H1 (cell line): ENCODE measurements around the gene CCNYL1. TPM values are rescaled to one million over a fixed set of nuclear protein-coding genes. Genes with fewer than 3 reads are reported as not detected.

Experiments
- BRCA1 ChIP-seq: IDR thresholded peaks from 2 replicates; pipeline ENCODE4 v1.6.1; 2012; ENCODE audit warnings: low read depth, low read length, improper control_type of control experiment
- CHD7 ChIP-seq: fragments of 300-600 bp; sonication (generic); IDR thresholded peaks from 2 replicates; pipeline ENCODE4 v1.7.1; 2012; ENCODE audit warnings: low read length, moderate library complexity, mild to moderate bottlenecking, inconsistent platforms; ENCODE audit not compliant: insufficient replicate concordance
- EP300 ChIP-seq, 2 experiments: IDR thresholded peaks; 1 replicate in 1 of 2; 2 replicates in 1 of 2; pipeline ENCODE4 v1.6.1; 2011 to 2012; ENCODE audit warnings: low read depth in 2 of 2, low read length in 2 of 2, mild to moderate bottlenecking in 2 of 2, borderline replicate concordance in 1 of 2, inconsistent platforms in 1 of 2, moderate library complexity in 1 of 2
- GABPA ChIP-seq: IDR thresholded peaks from 2 replicates; pipeline ENCODE4 v1.6.1; 2011; ENCODE audit warnings: mild to moderate bottlenecking, low read length, moderate library complexity, borderline replicate concordance; ENCODE audit not compliant: insufficient read depth
- JUND ChIP-seq: IDR thresholded peaks from 2 replicates; pipeline ENCODE4 v1.6.1; 2011; ENCODE audit warnings: mild to moderate bottlenecking, improper control_type of control experiment, low read length
- KDM5A ChIP-seq: fragments of 200-600 bp; IDR thresholded peaks from 2 replicates; pipeline ENCODE4 v1.7.1; 2012; ENCODE audit warnings: mild to moderate bottlenecking, low read length, inconsistent platforms, mixed read lengths
- TAF7 ChIP-seq: optimal IDR thresholded peaks from 2 replicates; pipeline ENCODE3; 2011; ENCODE audit warnings: low read depth, mild to moderate bottlenecking, inconsistent platforms, low read length, moderate library complexity, borderline replicate concordance
- polyA plus RNA-seq, 7 experiments: library from polyadenylated mRNA; depleted of rRNA in 3 of 7; stranded (reverse) in 5 of 7; unstranded in 2 of 7; fragments of >200 nt in 5 of 7; fragments of 200-250 nt in 2 of 7; gene quantifications; 1 replicate in 5 of 7; 2 replicates in 1 of 7; 4 replicates in 1 of 7; pipeline versions ENCODE4 v1.2.1 to v1.2.3, GENCODE V29; 2011 to 2013; ENCODE audit warnings: missing spikeins in 2 of 7, mixed read lengths in 2 of 7
- total RNA-seq: library from RNA; stranded (reverse); fragmentation: NEBNext Ultra II Directional; extraction: Animal tissue kit (Norgen Biotek cat#: 25700); gene quantifications from 2 replicates; pipeline ENCODE4 v1.2.1, GENCODE V29; 2021

The CCNYL1 gene
- total and polyA plus RNA-seq, 2 of the 8 experiments (the other 6 are each of a cell fraction or from before 2014, with no cell fraction given) = 13.3 to 35.4 TPM

- TF ChIP-seq CHD7 (no peak), EP300 (IDR thresholded peaks at IDR 0.05; ENCODE audit: borderline replicate concordance in 1 of 2, low read depth in 2 of 2, low read length in 2 of 2) (no peak), JUND (no peak), BRCA1 (no peak), TAF7 (no peak), GABPA (no peak), KDM5A (no peak)
Measured at GRCh38 chr2:207683879-207684627, 27.4 kb upstream of the CCNYL1 start (continued).
